AG04449 (cell line): ENCODE results near the gene LDHB.

Experiments used
- CTCF ChIA-PET: fragments of 350-600 bp; formaldehyde crosslinking; extraction: SDS; loops from one replicate; lab custom pipeline; 2021; ENCODE audit warnings: antibody characterized with exemption; lab: Yijun Ruan, JAX
- POLR2A ChIA-PET: fragments of 400-600, 350-600 bp; formaldehyde crosslinking; extraction: SDS; loops from one replicate; lab custom pipeline; 2020; ENCODE audit warnings: antibody characterized with exemption, inconsistent platforms; lab: Yijun Ruan, JAX
- DNase-seq: peaks from one replicate; pipeline ENCODE4 v3.0.0-alpha.2; 2010; ENCODE audit warnings: low read depth, low spot score
- H3K4me3 ChIP-seq: 2 replicates; pipeline ENCODE4 v1.5.1; 2011; ENCODE audit warnings: low read depth, mild to moderate bottlenecking, control low read depth, low read length
- TF ChIP-seq, protein P1 (sequence below): IDR thresholded peaks from one replicate; pipeline ENCODE4 v1.5.1; 2011; ENCODE audit warnings: mild to moderate bottlenecking, moderate library complexity, low read length, control low read depth, inconsistent platforms; ENCODE audit not compliant: insufficient read depth; ENCODE audit errors: missing control alignments

LDHB gene

DNA sequence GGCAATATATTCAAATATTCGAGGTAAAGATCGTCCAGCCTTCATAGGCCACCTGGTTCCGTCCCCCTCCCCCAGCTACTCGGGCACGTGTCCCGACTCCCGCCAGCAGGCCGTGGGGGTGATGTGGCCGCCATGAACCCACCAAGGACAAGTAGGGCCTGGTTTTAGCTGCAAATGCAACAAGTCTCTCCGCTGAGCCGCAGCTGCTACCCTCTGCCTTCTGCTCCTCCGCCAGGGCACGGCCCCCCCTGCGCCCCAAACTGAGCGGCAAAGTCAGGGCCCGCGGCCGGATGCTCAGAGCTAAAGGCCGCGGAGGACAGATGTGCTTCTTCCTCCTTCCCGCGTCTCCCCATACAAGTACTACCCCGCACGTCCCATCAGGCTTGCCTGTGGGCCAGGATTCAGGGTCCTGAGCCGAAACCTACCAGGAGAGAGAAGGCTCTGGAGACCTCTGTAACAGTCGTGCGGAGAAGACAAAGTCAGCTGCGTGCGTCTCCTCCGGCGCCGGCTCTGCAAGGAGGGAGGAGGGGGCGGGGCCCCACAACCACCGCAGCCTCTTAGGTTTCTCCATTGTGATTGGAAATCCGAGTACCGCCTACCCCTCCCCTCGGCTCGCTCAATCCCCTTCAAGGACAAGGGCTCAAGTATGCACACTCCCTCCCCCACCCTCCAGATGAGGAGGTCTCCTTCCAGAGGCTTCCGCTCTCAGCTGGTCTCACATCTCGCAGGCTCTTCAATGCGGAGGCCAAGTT is at the start of gene LDHB:
Gene LDHB (minus strand): TSS at position 517 of the 752 bp plus-strand sequence. CDS start 3,171 bp downstream, outside the sequence.
- ChIA-PET POLR2A (interaction anchor here (0.8 to 2.0 kb wide), 8 partner anchors 8 to 219 kb away, joined by 3 to 10 read pairs (median 6); partner anchors contain the start of genes GOLT1B and RECQL), CTCF (interaction anchor here (1.2 to 2.3 kb wide), 3 partner anchors 21 to 30 kb away, joined by 3 to 10 read pairs (median 4); no protein-coding TSS in a partner anchor)
- TF ChIP-seq, protein P1, sequence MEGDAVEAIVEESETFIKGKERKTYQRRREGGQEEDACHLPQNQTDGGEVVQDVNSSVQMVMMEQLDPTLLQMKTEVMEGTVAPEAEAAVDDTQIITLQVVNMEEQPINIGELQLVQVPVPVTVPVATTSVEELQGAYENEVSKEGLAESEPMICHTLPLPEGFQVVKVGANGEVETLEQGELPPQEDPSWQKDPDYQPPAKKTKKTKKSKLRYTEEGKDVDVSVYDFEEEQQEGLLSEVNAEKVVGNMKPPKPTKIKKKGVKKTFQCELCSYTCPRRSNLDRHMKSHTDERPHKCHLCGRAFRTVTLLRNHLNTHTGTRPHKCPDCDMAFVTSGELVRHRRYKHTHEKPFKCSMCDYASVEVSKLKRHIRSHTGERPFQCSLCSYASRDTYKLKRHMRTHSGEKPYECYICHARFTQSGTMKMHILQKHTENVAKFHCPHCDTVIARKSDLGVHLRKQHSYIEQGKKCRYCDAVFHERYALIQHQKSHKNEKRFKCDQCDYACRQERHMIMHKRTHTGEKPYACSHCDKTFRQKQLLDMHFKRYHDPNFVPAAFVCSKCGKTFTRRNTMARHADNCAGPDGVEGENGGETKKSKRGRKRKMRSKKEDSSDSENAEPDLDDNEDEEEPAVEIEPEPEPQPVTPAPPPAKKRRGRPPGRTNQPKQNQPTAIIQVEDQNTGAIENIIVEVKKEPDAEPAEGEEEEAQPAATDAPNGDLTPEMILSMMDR: no peak

DNA sequence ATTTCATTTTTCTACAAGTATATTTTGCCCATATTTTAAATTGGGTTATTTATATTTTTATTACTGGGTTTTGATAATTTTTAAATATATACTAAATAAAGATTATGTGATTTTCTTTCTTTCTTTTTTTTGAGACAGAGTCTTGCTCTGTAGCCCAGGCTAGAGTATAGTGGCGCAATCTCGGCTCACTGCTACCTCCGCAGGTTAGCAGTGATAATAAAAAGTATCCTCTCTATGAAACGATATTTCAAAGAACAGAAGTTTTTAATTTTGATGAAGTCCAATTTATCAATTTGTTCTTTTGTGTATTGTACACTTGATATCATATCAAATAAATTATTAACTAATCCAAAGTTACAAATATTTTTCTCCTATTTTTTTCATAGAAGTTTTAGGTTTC is 47.2 kb upstream of the LDHB start:
- DNase-seq: no peak
- POLR2A ChIA-PET: no interaction called here
- CTCF ChIA-PET: no interaction called here

More for the DNA sequence above, at the start of gene LDHB:
- DNase-seq: peak; percentile 71
- peak within 1 kb of the TSS; percentile 84 for H3K4me3 ChIP-seq

DNA sequence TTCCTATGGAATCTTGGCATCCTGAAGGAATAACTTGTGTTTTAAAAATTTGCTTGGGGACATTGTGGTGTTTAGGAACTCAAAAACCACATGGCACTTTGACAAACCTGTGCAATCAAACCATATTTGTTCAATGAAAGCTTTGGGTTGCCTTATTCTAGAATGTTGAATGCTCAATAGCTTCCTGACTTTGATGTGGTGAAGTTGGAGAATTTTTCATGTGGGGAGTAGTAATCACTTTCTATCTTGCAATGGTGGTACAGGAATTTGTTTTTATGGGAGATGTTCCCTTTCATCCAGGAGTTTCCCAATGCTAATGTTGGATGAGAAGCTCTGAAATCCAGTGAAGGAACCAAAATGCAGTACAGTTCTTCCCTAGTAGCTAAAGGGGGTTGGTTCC is 42.2 kb upstream of the LDHB start:
- DNase-seq: no peak
- H3K4me3 ChIP-seq: no peak overlapping the region
- ChIA-PET CTCF (interaction anchor here (0.5 to 5.4 kb wide), 10 partner anchors 10 to 1659 kb away, joined by 3 to 142 read pairs (median 5); no protein-coding TSS in a partner anchor), POLR2A (no interaction called here)
- TF ChIP-seq, protein P1: no peak

More for the DNA sequence above, 47.2 kb upstream of the LDHB start:
- TF ChIP-seq, protein P1: no peak
- H3K4me3 ChIP-seq: no peak overlapping the region

DNA sequence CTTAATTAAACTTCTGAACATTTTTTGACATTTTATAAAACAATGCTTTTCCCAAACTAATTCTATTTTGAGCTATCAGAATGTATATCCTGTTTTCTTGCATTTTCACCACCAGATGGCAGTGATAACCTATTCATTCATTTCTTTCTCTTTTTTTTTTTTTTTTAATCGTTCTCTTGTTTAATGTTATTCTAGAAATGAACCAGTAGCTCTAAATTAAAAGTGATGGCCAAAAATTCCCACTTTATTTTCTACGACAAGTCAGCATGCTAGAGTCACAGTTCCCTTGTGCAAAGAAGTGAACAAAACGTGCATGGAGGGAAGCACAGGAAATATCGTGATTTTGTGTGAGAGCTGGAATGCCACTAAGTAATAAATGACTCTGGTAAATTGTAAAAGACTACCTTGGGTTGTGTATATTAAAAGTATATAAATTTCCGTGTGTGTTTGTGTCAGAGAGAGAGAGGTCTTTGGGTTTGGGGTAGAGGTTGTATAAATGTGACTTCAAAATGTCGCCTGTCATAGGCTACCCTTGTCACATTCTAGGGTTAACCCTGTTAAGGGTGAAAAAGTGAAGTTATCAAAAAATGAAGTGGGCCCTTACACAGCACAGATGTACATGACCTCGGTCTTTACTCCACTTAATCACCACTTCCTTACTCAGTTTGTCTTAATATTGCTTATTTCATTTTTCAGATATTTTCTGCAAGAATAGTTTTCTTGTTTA is 40.4 kb upstream of the LDHB start:
- ChIA-PET CTCF (interaction anchor here (0.6 to 5.4 kb wide), 30 partner anchors 9 to 762 kb away, joined by 3 to 142 read pairs (median 3); partner anchors contain the start of gene CMAS), POLR2A (interaction anchor here (0.7 kb wide), 1 partner anchor 289 kb away, joined by 3 read pairs; no protein-coding TSS in a partner anchor)
- no peak for DNase-seq
- H3K4me3 ChIP-seq: no peak overlapping the region
- TF ChIP-seq, protein P1: peak; percentile 18

DNA sequence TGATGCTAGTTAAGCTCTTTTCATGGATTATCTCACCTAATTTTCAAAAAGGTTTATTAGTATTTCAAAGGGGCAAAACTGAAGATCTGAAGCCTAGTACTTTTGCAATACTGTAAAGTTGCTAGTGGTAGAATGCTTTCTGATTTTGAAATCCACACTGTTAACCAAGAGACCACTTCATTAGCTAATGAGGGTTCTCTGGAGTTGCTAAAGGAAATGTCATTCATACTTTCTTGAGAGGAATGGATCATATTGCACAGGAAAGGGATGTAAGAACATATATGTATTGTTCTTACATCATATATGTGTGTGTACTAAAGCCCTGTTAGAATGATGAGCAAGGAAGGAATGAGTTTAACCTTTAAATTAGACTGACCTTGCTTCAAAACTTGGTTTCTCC is 39.0 kb upstream of the LDHB start:
- ChIA-PET CTCF (interaction anchor here (0.8 to 5.4 kb wide), 8 partner anchors 10 to 763 kb away, joined by 3 to 142 read pairs (median 8); no protein-coding TSS in a partner anchor), POLR2A (no interaction called here)

More for the DNA sequence above, 39.0 kb upstream of the LDHB start:
- TF ChIP-seq, protein P1: no peak
- no peak for DNase-seq
- no peak overlapping the region for H3K4me3 ChIP-seq
